ENCODE measurements around the gene KRTAP5-6. TPM values are rescaled to one million over a fixed set of nuclear protein-coding genes. Genes with fewer than 3 reads are reported as not detected.

KRTAP5-6 gene
- total RNA-seq, 4 donors from 2014 or later = not detected

DNA sequence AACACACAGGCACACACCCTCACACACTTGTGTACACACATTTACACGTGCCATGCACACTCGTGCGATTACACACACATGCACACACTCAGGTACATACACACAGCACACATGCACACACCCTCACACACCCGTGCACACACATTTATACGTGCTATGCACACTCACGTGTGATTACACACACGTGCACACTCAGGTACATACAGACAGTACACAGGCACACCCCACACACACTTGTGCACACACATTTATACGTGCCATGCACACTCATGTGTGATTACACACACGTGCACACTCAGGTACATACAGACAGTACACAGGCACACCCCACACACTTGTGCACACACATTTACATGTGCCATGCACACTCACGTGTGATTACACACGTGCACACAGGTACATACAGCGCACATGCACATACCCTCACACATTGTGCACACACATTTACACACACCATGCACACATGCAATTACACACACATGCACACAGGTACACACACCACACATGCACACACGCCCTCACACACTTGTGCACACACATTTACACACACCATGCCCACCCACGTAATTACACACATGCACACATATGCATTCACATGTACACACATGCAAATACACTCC is 48.8 kb downstream of the KRTAP5-6 start:
- no peak for ATAC-seq (ENCODE audit: low FRiP score)
- DNase-seq (ENCODE audit: low spot score) = no peak

DNA sequence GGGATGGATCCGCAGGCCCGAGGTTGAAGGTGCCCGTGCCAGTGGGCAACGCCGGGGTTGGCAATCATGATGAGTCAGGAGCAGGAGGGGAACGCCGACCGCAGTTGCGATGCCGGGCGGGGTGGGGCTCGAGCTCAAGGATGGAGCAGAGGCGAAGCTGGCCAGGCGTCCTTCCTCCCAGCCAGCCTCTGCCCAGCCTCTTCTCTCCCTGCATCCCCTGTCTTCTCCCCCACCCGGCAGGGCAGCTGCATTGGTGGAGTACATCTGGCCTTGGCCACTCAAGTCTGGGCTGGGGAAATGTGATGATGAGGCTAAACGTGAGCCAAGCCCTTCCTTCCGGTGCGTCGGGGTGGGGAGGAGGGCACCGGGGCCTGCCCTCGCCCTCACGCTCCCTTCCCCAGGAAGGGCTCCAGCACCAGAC is 49.5 kb downstream of the KRTAP5-6 start:
- no peak for DNase-seq (ENCODE audit: low spot score)
- TF ChIP-seq, protein P1, sequence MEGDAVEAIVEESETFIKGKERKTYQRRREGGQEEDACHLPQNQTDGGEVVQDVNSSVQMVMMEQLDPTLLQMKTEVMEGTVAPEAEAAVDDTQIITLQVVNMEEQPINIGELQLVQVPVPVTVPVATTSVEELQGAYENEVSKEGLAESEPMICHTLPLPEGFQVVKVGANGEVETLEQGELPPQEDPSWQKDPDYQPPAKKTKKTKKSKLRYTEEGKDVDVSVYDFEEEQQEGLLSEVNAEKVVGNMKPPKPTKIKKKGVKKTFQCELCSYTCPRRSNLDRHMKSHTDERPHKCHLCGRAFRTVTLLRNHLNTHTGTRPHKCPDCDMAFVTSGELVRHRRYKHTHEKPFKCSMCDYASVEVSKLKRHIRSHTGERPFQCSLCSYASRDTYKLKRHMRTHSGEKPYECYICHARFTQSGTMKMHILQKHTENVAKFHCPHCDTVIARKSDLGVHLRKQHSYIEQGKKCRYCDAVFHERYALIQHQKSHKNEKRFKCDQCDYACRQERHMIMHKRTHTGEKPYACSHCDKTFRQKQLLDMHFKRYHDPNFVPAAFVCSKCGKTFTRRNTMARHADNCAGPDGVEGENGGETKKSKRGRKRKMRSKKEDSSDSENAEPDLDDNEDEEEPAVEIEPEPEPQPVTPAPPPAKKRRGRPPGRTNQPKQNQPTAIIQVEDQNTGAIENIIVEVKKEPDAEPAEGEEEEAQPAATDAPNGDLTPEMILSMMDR (IDR thresholded peaks at IDR 0.05) = no peak
- ATAC-seq (ENCODE audit: low FRiP score) = no peak

More for the DNA sequence above, 48.8 kb downstream of the KRTAP5-6 start:
- TF ChIP-seq, protein P1 (IDR thresholded peaks at IDR 0.05) = no peak

DNA sequence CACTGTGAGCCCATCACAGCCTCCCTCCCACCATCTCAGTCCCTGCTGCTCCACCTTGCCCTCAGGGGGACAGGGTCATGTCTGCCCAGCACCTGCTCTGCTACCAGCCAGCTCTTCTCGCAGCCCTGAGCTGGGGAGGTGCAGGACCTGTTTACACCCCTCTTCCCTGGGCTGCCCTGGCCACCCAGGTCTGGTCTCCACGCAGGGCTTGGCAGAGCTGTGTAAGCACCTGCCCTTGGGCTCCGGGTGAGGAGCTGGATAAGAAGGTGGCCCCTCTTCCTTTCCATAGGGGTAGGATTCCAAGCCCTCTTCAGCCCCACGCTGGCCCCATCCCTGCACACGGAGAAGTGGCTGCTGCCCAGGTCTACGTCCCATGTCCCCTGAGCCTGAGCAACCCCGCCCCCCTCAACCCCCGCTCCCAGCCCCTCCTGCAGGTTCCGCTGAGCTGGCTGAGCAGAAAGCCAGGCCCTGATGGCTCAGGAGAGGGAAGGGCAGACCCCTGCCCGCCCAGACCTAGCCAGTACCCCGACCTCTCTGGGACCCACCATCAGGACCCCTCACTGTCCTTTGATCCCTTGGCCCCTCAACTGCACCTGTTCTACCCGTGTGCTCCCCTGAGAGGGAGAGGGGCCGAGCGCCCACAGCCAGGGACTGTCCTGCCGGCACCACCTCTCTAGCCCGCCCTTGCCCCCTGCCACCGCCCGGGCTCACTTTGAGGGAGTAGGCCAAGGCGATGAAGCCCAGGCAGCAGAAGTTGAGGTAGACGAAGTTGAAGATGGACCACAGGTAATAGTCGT is 50.2 kb downstream of the KRTAP5-6 start:
- DNase-seq (ENCODE audit: low spot score) (no peak), ATAC-seq (ENCODE audit: low FRiP score) (no peak)

More for the DNA sequence above, 50.2 kb downstream of the KRTAP5-6 start:
- TF ChIP-seq, protein P1 (IDR thresholded peaks at IDR 0.05) = no peak

Other genes with a start within 250 kb of the KRTAP5-6 start
- 10 to 100 TPM; 27.3 to 64.9 (median 34.1) TPM for gene MOB2, start 210.4 kb upstream of the KRTAP5-6 start, total RNA-seq
- 1 to 10 TPM in 3 of 4 donors, under 1 TPM in 1; 0.47 to 5.6 (median 4.0) TPM for gene DUSP8, start 124.9 kb upstream of the KRTAP5-6 start, total RNA-seq
- not detected for gene KRTAP5-1, start 111.9 kb upstream of the KRTAP5-6 start, total RNA-seq
- gene KRTAP5-2, start 98.9 kb upstream of the KRTAP5-6 start, total RNA-seq = not detected
- not detected for gene KRTAP5-3, start 88.7 kb upstream of the KRTAP5-6 start, total RNA-seq
- not detected for gene KRTAP5-4, start 75.1 kb upstream of the KRTAP5-6 start, total RNA-seq
- not detected for gene KRTAP5-5, start 67.4 kb upstream of the KRTAP5-6 start, total RNA-seq
- gene IFITM10, start 53.4 kb downstream of the KRTAP5-6 start, total RNA-seq = 1 to 10 TPM in 3 of 4 donors, under 1 TPM in 1; 0.79 to 2.3 (median 1.6) TPM
- gene CTSD, start 66.7 kb downstream of the KRTAP5-6 start, total RNA-seq = 1,000 to 10,000 TPM in 1 of 4 donors, 100 to 1,000 TPM in 3; 359 to 1,165 (median 624) TPM
- not detected for gene SYT8, start 137.8 kb downstream of the KRTAP5-6 start, total RNA-seq
- gene TNNI2, start 141.8 kb downstream of the KRTAP5-6 start, total RNA-seq = 1 to 10 TPM in 3 of 4 donors, not detected in 1; 1.4 to 3.7 (median 2.4) TPM
- gene LSP1, start 155.9 kb downstream of the KRTAP5-6 start, total RNA-seq = 10 to 100 TPM; 12.1 to 71.2 (median 49.8) TPM
- gene PRR33, start 194.7 kb downstream of the KRTAP5-6 start, total RNA-seq = not detected
- 10 to 100 TPM in 3 of 4 donors, 1 to 10 TPM in 1; 4.6 to 21.3 (median 14.4) TPM for gene TNNT3, start 222.5 kb downstream of the KRTAP5-6 start, total RNA-seq

All from omental fat pad (tissue), 4 donors.